GM21723 (cell line): ENCODE measurements around the gene ZFYVE21.

Source experiments
- ATAC-seq: cut with Tn5 transposase; IDR thresholded peaks from one replicate; pipeline ENCODE4 v1.9.1; 2021; ENCODE audit warnings: mild to moderate bottlenecking, moderate library complexity; ENCODE audit not compliant: unreplicated experiment

ZFYVE21 gene

DNA sequence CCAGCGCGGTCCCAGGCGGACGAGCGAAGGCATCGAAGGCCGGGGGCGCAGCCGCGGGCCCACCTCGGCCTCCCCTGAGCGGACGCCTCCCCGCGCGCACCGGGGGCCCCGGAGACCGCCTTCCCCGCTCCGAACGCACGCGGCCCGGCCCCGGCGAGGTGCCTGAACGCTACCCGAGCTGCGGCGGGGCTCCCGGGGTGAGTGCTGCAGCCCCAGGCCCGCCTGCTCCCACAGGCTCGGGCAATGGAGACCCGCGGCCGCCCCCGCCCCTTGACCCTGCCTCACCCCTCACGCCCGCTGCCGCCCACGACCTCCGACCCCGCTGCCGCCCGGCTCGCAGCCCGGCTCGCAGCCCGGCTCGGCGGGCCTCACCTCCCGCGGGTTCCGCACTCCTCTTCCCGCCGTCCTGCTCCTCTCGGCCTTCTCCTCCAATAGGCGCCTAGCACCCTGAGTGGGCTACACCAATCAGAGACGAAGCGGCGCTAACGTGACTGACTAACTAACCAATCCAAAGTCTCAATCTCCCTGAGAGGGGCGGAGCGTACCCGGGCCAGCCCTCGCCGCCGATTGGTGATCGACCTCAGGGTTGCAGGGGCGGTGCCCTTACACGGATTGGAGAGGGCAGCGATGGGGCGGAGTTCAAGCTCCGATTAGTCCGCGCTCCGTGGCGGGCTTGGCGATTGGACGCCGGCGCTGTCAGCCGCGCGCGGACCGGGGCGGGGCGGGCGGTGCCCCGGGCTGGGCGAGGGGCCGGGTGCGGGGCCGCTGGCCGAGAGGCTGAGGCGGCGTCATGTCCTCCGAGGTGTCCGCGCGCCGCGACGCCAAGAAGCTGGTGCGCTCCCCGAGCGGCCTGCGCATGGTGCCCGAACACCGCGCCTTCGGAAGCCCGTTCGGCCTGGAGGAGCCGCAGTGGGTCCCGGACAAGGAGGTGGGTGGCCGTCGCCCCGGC lies at the start of gene ZFYVE21, which contains the start of gene XRCC3:
ZFYVE21 (plus strand) TSS at position 759 of the 949 bp plus-strand sequence; CDS start at position 791, 32 bp downstream.
XRCC3 (minus strand) TSS at position 400 of the 949 bp plus-strand sequence. CDS start 4,364 bp downstream, outside the sequence.
- ATAC-seq, result peak; percentile 91

DNA sequence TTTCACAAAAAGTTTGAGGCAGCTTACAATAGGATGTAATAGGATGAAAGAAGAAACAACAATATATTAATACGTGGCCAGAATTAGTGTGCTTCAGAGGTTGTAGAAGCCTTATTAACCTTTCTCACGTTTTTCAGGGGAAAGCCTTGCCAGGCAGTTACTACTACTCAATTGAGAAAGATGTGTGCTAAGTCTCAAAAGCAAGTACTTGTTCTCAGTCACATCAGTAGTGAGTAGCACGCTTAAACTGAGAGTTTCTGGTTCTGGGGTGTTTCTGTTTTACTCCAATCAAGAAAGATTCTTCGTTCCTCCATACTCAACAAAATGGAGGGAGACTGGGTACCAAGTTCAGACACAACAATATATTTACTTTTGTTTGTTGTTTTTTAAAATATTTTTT lies 47.9 kb upstream of the ZFYVE21 start:
- ATAC-seq, result no peak

DNA sequence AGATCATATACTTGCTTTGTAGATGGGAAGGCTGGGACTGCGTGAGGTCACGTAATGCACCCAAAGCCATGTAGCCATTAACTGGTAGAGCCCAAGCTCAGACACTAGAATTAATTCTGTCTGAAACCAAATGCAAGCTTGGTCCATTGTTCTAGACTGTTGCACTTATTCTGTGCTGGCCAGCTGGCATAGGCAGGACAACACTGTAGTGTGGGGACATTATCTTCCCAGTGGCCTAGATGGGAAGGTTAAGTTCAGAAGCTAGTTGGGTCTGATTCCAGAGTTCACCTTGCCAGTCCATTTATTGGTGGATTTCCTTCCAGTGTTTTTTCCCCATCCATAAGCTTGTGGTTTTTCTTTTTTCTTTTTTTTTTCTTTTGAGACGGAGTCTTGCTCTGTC lies 47.5 kb upstream of the ZFYVE21 start:
- ATAC-seq, result no peak

GRCh38 chr14:103669370-103669769 lies 46.2 kb upstream of the ZFYVE21 start:
- ATAC-seq, result no peak

- ATAC-seq, result no peak
These were observed 43.7 kb upstream of the ZFYVE21 start for GRCh38 chr14:103671911-103672310.

DNA sequence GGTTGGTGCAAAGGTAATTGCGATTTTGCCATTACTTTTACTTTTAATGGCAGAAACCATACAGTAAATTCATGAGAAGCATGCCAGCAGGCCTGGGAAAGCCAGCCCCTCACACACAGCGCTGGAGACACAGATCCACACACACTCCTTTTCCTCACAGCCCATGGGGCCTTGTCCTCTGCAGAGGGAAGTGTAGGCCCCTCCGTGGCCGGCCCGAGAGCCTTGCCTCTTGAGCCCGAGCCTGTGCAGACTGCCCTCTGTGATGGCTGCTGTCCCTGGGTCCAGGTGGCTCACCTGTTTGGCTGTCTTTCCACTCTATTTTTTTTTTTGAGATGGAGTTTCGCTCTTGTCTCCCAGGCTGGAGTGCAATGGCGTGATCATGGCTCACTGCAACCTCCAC lies 39.7 kb upstream of the ZFYVE21 start:
- no peak for ATAC-seq

DNA sequence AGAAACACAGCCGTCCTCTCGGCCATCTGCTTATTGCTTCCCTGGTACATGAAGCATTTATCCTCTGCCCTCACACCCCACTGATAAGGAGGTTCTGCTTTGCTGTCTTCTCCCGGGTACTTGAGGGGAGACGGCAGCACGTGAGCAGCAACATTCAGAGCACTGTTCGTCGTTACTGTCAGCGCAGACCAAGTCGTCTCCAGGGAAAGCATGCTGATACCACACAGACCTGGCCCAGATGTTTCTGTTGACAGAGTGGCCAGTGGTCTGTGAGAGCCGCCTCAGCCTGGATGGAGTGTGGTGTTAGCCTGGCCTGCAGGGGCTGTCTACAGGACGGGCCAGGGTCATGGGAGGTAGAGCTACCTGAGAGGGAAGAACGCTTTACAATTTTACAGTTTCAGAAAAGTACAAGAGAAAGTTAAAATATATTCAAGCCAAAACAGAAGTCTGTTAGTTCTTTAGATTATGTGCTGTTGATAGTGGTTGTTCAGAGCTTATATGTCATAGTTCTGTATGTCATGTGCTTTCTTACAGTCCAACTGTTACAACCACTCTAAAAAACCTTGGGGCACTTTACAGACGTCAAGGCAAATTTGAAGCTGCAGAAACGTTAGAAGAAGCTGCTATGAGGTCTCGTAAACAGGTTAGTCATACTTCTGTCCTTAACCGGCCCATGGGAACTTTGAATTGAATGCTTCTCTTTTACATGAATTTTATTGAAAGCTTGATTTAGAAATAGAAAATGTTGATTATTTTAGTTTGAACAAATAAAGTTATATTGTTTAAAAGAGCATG lies 38.5 kb upstream of the ZFYVE21 start:
- ATAC-seq, result no peak

GRCh38 chr14:103679351-103679750 lies 36.3 kb upstream of the ZFYVE21 start:
- ATAC-seq, result no peak

DNA sequence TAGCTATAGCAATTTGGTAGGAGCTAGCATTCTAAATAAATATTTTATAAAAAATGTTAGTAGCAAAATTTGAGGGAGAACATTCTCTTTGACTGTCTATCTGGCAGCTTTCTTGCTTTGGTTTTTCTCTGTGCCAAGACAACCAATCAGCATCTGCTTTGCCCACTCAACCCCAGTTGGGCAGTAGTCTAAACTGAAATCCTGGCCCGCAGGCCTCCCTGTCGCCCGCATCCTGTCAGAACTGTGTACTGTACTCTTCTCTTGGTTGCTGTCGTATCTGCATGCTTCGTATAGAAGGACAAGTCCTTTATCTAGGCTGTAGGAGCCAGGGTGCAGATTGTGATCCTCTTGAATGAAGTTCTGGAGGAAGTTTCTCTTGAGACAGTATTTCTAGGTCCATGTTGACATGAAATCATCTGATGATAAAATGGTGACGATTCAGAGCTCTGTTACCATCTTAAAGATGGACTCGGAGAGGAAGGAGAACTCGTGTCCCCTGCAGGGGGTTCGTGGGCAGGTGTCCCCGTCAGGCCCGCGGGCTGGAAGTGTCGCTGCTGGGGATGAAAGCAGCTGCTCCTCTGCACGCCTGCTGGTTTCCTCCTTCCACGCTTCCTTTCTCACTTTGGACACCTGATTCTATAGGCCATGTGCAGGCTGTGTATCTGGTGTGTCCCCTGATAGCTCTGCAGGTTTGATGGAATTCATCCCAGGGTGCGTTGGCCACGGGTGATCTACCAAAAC lies 34.9 kb upstream of the ZFYVE21 start:
- no peak for ATAC-seq

DNA sequence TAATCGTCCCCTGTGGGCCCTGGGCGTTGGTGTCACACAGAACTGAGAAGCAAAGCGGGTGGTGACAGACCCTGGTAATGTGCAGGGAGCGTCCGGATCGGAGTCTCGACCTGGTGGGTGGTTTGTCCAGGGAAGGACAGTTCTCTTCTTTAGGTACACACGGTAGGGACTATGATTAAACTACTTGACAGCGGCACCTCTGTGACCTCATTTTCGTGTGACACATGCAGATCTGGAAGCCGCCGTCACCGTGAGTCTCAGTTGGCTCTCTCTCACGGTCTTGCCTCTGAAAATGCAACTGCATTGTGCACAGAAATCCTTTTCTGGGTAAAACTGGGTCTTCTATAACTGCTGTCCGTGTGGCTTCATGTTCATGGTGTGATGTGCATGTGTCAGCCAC lies 32.5 kb upstream of the ZFYVE21 start:
- ATAC-seq, result no peak

DNA sequence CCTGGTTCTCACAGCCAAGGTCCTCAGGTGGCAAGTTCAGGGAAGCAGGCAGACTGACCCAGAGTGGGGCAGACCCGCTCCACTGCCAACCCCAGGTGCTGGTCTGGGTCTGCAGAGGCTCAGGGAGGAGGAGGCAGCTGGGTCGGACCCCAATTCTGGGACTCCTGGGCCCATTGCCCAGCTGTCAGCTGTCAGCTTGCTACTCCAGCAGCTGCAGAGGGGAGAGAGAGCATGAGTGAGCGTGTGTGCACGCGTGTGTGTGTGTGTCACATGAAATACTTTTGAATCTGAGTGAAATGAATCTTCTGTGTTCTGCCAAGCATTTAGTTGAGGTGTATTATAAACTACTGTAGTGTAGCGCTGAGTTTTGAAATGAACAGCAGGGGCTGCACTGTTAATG lies 31.1 kb upstream of the ZFYVE21 start:
- no peak for ATAC-seq

GRCh38 chr14:103684871-103685270 lies 30.7 kb upstream of the ZFYVE21 start:
- ATAC-seq, result no peak

- ATAC-seq, result no peak
These were observed 30.1 kb upstream of the ZFYVE21 start for GRCh38 chr14:103685276-103686211.

- no peak for ATAC-seq
These were observed 28.7 kb upstream of the ZFYVE21 start for GRCh38 chr14:103686831-103687485.

GRCh38 chr14:103687712-103688111 lies 27.9 kb upstream of the ZFYVE21 start:
- ATAC-seq, result no peak

DNA sequence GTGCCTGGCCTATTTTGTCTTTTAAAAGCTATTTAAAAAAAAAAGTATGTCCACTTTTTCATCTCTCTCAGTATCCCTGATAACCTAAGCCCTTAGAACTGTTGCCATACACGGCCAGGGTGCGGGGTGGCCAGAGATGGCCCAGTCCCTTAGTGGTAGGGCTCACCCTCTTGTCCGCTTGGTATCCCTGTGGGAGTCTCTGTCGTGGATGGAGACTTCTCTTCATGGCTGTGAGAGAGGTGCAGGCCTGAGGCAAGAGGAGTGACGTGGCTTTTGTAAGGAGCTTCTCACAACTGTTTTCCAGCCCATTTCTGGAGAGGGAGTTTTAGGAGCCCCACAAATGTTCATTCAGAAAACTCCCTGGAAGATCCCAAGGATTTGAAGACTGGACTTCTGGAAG lies 27.2 kb upstream of the ZFYVE21 start:
- no peak for ATAC-seq

DNA sequence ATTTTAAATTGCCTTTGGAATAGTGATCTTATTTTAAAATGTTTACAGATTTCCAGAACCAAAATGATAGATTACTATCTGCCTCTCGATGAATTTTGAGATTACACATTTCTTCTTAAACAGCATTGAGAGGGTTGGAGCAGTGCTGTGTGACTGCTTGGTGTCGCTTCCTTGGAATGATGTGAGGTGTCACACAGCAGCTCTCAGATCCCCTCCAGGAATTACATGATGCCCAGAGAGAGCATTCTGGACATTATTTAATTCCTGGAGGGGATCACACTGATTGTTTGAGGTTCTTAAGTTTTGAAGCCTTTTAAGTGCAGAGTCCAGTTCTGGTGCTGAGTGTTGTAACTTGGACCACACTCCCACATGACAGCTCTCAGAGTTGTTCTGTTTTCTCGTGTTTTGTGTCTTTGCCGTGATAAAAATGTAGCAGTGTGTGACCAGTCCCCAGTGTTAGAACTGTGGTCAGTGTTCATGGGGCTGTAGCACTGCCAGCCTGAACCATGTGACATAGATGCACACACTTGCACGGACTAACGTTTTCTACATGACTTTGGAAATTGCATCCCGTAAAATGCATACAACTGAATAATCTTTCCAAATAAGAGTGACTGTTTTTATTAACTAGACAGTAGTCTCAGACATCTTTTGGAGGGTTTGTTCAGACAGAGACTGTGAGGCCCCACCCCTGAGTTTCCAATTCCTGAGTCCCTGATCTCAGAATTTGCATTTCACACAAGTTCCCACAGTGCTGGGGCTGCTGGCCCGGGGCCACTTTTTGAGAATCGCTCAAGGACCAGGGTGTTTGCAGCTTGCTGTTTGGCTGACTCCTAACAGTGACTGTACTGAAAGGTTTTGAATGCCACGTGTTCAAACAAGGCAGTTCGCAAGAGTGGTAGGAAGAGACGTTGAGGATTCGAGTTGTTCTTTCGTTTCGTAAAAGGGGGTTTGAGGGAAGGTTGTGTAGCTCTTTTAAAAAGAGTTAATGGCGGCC lies 26.4 kb upstream of the ZFYVE21 start:
- ATAC-seq, result no peak

DNA sequence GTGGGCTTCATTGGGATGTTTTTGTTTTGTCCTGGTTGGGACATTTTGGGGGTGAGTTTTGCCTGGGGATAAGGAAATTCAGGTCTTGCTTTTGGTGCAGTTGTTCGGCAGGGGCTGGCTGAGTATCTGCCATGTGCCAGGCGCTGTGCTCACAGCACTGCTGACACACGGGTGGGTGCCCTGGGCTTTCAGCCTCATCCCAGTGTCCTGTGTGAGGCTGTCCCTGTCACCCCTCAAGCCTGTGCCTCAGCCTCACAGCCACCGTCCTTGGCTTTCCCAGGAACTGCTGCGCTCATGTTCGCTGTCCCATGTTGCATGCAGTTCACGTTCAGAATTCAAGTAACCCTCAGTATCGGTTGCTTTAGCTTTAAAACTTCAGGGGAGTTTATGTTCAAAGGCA lies 25.3 kb upstream of the ZFYVE21 start:
- no peak for ATAC-seq
